Sigmoid colon (tissue), 4 donors: ENCODE data around the gene PTCH1.

Experiments
- CTCF ChIP-seq, 4 experiments: fragments of 450-650 bp in 3 of 4; fragments of 200-600 bp in 1 of 4; IDR thresholded peaks; one replicate each; pipeline ENCODE4 v1.5.1; 2016 to 2019; ENCODE audit warnings: antibody characterized with exemption in 4 of 4, mild to moderate bottlenecking in 3 of 4, moderate library complexity in 2 of 4
- POLR2A ChIP-seq, 2 donors: fragments of 450-650 bp; IDR thresholded peaks; one replicate each; pipeline ENCODE4 v1.6.1; 2016; ENCODE audit warnings: antibody characterized with exemption in 2 of 2, mild to moderate bottlenecking in 2 of 2, moderate library complexity in 2 of 2
- POLR2AphosphoS5 ChIP-seq, 4 donors: sonication (generic); formaldehyde crosslinking; IDR thresholded peaks; one replicate each; pipeline ENCODE4 v1.6.1; 2017; ENCODE audit warnings: antibody characterized with exemption in 4 of 4

GRCh38 chr9:95459851-95460517, 56.8 kb downstream of the PTCH1 start:
- TF ChIP-seq POLR2A (IDR thresholded peaks at IDR 0.05) = no peak
- TF ChIP-seq CTCF (IDR thresholded peaks at IDR 0.05) = no peak
- TF ChIP-seq POLR2AphosphoS5 (IDR thresholded peaks at IDR 0.05) = no peak
